COLO668 (cell line): ENCODE measurements around the gene FBXO38.
A peak's percentile ranks its signal among the peaks of the same experiment; 100 is the strongest.

ENCODE experiments used
- DNase-seq: peaks from one replicate; lab custom pipeline; 2025; ENCODE audit not compliant: unreplicated experiment; lab: John Stamatoyannopoulos, UW

Gene FBXO38

GRCh38 chr5:148469501-148469935, 85.8 kb downstream of the FBXO38 start:
- DNase-seq = no peak

DNA sequence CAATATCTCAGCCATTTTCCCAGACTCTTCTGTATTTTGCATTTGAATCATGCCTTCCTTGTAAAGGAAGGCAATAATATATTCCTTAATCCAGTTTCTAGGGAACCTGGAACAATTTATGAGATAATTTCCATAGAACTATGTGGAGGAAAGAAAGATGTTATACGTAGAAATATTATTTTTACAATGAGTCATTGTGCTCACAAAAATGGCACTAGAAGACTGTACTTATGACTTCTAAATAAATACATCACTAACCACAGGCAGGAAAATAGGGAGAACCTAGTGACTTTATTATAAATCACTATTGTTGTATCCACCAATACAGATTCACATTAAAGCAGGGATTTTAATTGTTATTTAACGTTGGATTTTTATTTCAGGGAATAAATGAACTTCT, 87.6 kb downstream of the FBXO38 start:
- DNase-seq = no peak

GRCh38 chr5:148474025-148474511, 90.3 kb downstream of the FBXO38 start:
- no peak for DNase-seq

- no peak for DNase-seq
These were observed 92.5 kb downstream of the FBXO38 start for GRCh38 chr5:148476302-148476701.

- DNase-seq = no peak
These were observed 93.7 kb downstream of the FBXO38 start for GRCh38 chr5:148477429-148477828.

DNA sequence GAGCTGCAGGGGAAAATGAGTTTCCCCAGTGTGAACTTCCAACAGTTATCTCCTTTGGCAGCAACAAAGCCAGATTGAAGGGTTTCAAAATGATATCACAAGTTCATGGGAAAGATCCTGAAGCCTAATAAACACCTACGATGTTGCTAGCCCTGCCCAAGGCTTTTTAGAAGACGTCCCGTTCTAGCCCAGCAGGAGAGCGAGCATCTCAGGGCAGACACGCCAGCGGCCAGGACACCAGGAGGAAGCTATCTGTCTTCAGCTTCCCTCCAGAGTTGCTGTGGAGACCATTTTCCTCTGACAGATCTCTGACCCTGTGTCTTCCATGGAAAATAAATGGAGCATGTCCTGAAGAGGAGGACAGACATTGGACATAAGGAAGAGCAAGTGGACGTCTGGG, 98.4 kb downstream of the FBXO38 start:
- DNase-seq = no peak

DNA sequence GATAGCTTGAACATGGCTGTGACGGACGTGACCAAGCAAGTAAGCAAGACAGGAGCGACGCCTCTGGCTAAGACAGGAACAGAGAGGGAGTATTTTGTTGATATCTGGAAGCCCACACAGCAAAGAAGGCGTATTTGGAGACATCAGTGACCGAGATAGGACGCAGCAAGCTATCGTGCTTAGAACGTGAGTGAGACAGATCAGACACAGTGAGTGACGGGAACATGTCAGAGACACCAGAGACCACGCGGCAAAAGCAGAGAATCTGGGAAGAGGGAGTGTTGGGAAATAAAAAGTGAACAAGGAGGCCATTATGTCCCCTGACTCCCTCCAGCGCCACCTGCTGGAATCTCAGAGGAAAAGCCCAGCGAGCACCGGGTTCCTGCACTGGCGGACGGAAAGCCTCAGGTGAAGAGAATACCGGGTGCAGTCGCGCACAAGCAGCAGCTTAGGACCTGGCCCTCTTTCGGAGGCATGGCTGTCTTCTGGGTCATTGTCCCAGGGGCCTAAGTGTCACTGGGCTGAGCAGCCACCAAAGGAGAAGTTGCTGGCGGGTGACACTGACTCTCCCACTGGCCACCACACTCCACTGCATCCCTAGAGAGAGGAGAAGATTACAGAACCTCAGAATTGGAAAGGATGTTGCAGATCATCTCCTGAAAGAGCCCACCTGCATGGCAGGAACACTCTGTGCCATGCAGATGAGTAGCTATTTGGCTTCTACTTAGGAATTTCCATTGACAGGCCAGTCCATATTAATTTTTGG, 99.1 kb downstream of the FBXO38 start:
- DNase-seq = peak; percentile 18

DNA sequence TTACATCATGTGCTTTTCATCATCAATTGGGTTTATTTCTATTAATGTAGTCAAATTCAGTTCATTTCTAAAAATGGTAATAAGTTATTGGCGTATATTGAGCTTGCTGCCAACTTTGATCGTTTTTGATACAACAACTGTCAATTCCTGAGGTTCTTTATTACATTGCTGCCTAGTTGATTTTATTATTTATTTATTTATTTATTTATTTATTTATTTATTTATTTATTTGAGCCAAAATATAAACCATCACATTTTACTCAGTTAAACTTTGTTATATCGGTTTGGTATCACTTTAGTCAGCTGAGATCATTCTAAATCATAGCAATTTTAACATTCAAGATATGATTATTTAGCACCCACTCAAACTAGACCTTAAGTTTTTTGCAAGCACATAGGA, 100.0 kb downstream of the FBXO38 start:
- DNase-seq = no peak

GRCh38 chr5:148484651-148485050, 100.9 kb downstream of the FBXO38 start:
- DNase-seq = no peak

GRCh38 chr5:148486456-148486855, 102.7 kb downstream of the FBXO38 start:
- DNase-seq = no peak

DNA sequence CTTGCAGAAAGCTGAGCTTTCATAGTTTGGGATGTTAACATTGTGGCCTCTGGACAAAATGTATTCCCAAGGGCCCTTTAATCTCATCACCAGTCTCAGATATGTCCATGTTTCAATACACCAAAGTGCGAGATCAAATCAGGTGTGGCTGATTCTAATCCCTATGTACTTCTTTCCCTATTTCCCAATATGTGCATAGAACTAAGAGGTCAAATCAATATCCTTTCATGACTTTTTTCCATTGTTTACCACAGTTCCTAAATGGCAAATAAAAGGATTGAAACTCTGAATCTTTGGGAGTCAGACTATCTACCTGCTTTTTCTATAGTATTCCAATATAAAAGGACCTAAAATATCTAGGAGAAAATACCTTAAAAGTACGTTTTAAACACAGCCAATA, 105.0 kb downstream of the FBXO38 start:
- no peak for DNase-seq

GRCh38 chr5:148491015-148491792, 107.4 kb downstream of the FBXO38 start:
- DNase-seq = no peak

GRCh38 chr5:148491793-148492184, 108.0 kb downstream of the FBXO38 start:
- no peak for DNase-seq

DNA sequence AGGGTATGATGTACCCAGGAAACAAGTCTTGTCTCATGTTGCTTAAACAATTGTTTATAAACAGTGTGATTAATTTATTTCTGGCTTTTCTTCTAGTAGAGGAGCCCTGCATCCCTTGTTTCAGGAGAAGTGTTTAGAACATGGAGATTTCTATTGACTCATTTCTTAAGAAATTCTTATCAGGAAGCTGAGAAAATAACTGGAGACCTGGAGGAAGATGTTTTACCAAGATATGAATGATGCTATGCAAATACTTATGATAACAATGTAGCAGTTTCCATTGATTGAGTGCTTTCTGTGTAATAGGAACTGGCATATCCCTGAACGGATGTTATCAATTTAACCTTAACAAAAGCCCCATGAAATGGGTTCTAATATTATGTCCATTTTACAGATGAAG, 108.6 kb downstream of the FBXO38 start:
- DNase-seq = no peak
